ENCODE measurements around the gene GUK1.
"Not testable (repeated sequence)": the region's sequence is repeated elsewhere in the genome, so short reads cannot be mapped to it uniquely, and the experiment has no call there.

Gene GUK1

DNA sequence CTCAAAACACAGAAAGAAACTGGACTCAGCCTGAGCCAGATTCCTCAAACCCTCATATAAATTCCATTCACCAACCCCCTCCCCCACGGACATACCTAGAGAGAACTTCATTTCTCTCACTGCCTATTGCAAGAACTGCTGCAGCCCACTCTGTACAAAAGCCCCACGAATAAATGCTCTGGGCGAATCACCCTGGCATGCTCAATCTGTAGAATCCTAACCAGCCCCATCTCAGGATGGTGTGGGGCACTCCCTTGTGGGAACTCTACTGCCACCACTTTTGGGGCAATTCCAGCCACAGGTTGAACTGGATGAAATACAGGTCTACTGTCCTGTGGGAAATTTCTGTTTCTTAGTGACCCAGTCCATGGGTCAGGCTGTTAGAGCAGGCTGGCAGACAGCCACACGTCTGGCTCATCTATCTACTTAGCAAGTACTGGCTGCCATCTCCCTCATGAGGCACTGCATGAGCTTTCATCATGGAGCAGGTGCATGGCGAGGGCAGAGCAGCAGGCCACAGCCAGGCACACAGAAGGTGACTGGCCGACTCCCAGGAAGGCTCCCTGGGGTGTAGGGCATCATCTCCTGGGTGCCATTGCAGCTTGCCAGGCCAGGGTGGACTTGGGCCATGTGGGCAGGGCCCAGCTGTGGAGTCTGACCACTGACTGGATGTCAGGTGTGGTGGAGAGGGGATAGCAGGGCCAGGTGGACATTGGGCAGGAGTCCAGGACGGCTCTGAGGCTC lies 35.4 kb upstream of the GUK1 start:
- DNase-seq (ENCODE audit: low read depth, low spot score) = no peak

- no peak for DNase-seq (ENCODE audit: low read depth, low spot score)
Measured at GRCh38 chr1:228105270-228105995, 34.6 kb upstream of the GUK1 start.

DNA sequence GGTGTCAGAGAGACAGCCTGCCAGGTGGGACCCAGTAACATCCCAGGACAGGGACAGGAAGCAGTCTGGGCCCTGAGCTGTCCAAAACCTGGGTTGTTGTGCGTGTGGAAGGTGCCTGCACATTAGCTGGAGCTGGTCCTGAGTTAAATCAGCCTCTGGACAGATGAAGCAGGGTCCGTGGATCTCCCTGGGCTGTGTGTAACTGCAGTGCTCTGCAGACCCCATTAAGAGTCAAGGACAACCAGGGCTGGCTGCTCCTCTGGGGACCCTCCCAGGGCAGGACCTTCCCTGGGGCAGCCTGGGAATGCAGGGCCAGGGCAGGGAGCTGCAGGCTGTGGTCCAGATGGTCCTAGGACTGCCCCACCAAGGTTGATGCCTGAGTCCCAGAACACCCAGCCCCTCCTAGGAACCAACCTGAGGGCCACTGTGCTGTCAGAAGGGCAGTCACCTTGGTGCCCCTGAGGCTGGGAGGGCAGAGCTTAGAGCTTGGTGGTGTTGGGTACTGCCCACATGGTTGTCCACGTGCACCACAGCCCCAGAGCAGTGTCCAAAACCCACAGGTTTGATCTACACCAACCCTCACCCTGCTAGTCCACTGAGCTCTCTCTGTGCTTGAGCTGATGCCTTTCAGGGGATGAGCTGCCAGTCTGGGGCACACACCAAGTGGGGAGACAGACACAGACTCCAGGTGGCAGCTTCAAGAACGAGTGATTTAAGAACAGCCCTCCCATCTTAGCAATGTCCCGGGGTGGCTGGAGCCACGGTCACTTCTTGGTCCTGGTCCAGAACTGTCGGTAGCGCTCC lies 33.9 kb upstream of the GUK1 start:
- DNase-seq (ENCODE audit: low read depth, low spot score) = no peak

DNA sequence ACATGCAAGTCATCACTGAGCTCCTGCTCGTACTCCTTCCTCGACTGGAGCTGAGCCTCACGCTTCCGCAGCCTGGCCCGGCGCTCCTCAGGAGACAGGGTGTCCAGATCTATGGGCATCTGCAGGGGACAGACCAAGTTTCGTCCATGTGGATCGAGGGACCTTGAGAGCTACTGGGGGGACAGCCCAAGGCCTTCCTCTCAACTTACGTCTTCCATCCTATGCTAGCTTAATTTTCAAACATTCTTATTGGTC lies 33.4 kb upstream of the GUK1 start:
- DNase-seq (ENCODE audit: low read depth, low spot score) = no peak

- no peak for DNase-seq (ENCODE audit: low read depth, low spot score)
Measured at GRCh38 chr1:228107636-228108035, 32.4 kb upstream of the GUK1 start.

- no peak for DNase-seq (ENCODE audit: low read depth, low spot score)
Measured at GRCh38 chr1:228108055-228108690, 31.9 kb upstream of the GUK1 start.

- DNase-seq (ENCODE audit: low read depth, low spot score) = no peak
Measured at GRCh38 chr1:228108742-228109072, 31.4 kb upstream of the GUK1 start.

DNA sequence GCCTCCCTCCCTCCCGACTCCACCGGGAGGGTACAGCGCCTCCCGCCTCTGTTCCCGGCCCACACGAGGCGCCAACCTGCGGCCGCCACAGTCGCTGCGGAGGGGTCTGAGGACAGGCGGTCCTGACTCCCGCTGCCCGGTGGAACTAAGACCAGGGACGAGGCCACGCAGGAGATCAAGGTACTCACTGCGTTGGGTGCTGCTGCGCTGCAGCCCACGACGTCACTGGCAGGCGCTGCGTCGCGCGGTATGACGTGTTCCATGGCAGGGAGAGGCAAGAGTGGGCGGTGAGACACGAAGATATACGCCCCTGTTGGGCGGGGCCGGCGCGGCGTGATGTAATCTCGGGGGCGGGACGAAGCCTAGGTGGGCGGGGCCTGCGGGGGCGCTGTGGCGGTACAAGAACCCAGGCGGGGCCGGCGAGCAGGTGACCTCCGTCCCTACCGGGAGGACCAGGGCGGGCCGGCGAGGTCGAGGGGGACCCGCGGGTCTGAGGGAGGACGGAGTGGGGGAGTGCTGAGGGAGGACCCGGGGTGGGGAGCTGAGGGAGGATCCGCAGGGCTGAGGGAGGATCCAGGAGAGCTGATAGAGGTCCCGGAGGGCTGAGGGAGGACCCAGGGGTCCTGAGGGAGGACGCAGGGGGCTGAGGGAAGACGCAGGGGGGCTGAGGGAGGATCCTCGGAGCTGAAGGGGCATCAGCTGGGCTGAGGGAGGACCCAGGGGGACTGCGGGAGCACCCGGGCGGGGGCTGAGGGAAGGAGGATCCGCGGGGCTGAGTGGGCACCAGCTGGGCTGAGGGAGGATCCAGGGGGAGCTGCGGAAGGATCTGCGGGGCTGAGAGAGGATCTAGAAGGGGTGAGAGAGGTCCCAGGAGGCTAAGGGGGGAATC lies 30.8 kb upstream of the GUK1 start, which contains the start of gene MRPL55:
MRPL55 (minus strand) TSS at position 227 of the 889 bp plus-strand sequence. CDS start 1,039 bp downstream, outside the sequence.
- DNase-seq (ENCODE audit: low read depth, low spot score) = peak; percentile 93

- no peak for DNase-seq (ENCODE audit: low read depth, low spot score)
Measured at GRCh38 chr1:228109962-228110488, 30.1 kb upstream of the GUK1 start.

- no peak for DNase-seq (ENCODE audit: low read depth, low spot score)
Measured at GRCh38 chr1:228110556-228110955, 29.5 kb upstream of the GUK1 start.

DNA sequence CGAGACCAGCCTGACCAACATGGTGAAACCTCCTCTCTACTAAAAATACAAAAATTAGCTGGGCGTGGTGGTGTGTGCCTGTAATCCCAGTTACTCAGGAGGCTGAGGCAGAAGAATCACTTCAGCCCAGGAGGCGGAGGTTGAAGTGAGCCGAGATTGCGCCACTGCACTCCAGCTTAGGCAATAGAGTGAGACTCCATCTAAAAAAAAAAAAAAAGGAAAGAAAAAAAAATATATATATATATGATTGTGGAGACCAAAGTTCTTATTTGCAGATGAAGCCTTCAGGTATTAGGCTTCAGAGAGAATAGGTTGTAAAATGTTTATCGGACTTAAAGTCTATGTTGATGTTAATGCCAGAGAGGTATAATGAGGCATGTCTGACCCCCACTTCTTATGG lies 28.8 kb upstream of the GUK1 start:
- not testable (repeated sequence) for DNase-seq (ENCODE audit: low read depth, low spot score)

DNA sequence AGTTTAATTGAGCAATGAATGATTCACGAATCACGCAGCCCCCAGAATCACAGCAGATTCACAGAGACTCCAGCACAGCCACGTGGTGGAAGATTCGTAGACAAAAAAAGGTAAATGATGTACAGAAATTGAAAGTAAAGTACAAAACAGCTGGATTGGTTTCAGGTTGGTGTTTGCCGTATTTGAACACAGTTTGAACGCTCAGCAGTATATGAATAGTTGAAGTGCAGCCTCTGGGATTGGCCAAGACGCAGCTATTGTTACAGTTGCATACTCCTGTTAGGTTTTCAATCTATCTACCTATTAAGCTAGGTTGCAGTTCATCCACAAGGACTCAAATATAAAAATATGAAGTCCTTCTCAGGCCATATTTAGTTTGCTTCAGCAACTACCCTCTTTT lies 27.9 kb upstream of the GUK1 start:
- no peak for DNase-seq (ENCODE audit: low read depth, low spot score)

- DNase-seq (ENCODE audit: low read depth, low spot score) = no peak
Measured at GRCh38 chr1:228112617-228113016, 27.5 kb upstream of the GUK1 start.

- no peak for DNase-seq (ENCODE audit: low read depth, low spot score)
Measured at GRCh38 chr1:228114827-228115226, 25.3 kb upstream of the GUK1 start.

DNA sequence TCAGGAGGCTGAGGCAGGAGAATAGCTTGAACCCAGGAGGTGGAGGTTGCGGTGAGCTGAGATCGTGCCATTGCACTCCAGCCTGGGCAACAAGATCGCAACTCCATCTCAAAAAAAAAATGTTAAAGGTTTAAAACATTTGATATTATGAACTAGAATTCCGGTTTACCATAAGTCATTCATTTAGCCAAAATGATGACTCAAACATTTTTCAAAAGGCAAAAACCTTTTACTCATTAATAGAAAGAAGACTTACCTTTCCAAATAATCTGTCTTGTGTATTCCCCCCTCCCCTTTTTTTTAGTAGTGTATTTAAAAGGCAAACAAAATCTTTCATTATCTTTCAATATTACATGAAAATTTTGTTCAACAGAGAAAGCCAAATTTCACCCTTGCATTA lies 22.7 kb upstream of the GUK1 start:
- no peak for DNase-seq (ENCODE audit: low read depth, low spot score)

GRCh38 chr1:228118040-228118439 lies 22.0 kb upstream of the GUK1 start:
- DNase-seq (ENCODE audit: low read depth, low spot score) = no peak

- no peak for DNase-seq (ENCODE audit: low read depth, low spot score)
Measured at GRCh38 chr1:228120351-228120750, 19.7 kb upstream of the GUK1 start.

- DNase-seq (ENCODE audit: low read depth, low spot score) = no peak
Measured at GRCh38 chr1:228120857-228121489, 19.1 kb upstream of the GUK1 start.

- no peak for DNase-seq (ENCODE audit: low read depth, low spot score)
Measured at GRCh38 chr1:228122921-228123441, 17.1 kb upstream of the GUK1 start.

- DNase-seq (ENCODE audit: low read depth, low spot score) = no peak
Measured at GRCh38 chr1:228123505-228123904, 16.6 kb upstream of the GUK1 start.
